ENCODE data around the gene ZNF462. TPM values are rescaled to one million over a fixed set of nuclear protein-coding genes. Genes with fewer than 3 reads are reported as not detected.
"Not testable (repeated sequence)": the region's sequence is repeated elsewhere in the genome, so short reads cannot be mapped to it uniquely, and the experiment has no call there.

The ZNF462 gene
- total RNA-seq, 1 donor from 2014 or later: 0.71 TPM

- intact Hi-C loops (cut with micrococcal nuclease): not testable (repeated sequence)
Measured at GRCh38 chr9:106989904-106990303, 126.9 kb downstream of the ZNF462 start.

GRCh38 chr9:106992186-106992585, 129.2 kb downstream of the ZNF462 start:
- intact Hi-C loops (cut with micrococcal nuclease): no loop called here

GRCh38 chr9:106993603-106994002, 130.6 kb downstream of the ZNF462 start:
- intact Hi-C loops (cut with micrococcal nuclease): no loop called here

GRCh38 chr9:106994463-106994862, 131.5 kb downstream of the ZNF462 start:
- intact Hi-C loops (cut with micrococcal nuclease): no loop called here

- intact Hi-C loops (cut with micrococcal nuclease): no loop called here
Measured at GRCh38 chr9:107000218-107000617, 137.3 kb downstream of the ZNF462 start.

DNA sequence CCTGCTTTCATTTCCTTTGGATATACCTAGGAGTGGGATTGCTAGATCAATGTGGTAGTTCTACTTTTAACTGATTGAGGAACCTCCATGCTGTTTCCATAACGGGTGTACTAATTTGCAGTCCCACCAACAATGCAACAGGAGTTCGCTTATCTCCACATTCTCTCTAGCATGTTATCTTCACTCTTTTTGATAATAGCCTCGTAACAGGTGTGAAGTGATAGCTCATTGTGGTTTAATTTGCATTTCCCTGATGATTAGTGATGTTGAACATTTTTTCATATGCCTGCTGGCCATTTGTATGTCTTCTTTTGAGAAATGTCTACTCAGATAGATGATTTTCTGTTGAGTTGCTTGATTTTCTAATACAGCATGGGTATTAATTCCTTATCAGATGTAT, 142.2 kb downstream of the ZNF462 start:
- intact Hi-C loops (cut with micrococcal nuclease): no loop called here

DNA sequence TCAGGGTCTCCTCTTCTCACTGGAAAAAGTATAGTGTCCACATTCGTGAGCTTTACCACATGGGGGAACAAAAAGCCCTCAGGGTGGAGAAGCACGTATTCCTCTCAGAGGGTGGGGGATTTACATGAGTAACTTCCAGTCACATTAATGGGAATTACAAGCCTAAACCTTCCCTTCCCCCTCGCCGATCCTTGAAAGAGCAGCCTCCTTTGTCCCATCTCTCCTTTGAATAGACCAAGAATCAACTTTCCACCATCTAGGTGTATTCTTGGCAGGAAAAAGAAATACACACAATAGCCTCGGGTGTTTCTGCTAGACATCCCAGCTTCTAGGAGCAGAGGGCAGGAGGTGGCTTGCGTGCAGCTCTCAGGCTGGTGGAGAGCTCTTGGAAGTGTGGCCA, 144.4 kb downstream of the ZNF462 start:
- intact Hi-C loops (cut with micrococcal nuclease): no loop called here

DNA sequence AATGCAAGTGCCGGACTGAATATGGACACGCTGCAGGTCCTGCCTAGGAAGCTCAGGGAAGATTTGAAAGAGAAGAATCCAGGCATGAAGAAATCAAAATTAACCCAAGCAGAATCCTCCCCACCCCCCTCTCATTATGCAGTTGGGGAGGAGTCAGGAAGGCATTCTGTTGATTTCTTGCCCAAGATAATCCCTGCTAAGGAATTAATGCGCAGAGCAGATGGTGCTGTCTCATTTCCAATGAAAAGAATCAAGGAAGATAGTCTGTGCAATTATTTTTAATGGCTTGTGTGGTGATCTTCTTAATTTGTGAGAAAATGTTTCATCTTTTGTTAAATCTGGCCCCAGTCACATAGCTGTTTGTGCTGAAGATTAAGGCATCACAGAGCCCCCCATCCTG, 145.0 kb downstream of the ZNF462 start:
- intact Hi-C loops (cut with micrococcal nuclease): no loop called here

GRCh38 chr9:107008447-107008846, 145.5 kb downstream of the ZNF462 start:
- intact Hi-C loops (cut with micrococcal nuclease): no loop called here

- intact Hi-C loops (cut with micrococcal nuclease): no loop called here
Measured at GRCh38 chr9:107016383-107016782, 153.4 kb downstream of the ZNF462 start.

GRCh38 chr9:107018861-107019545, 156.0 kb downstream of the ZNF462 start:
- intact Hi-C loops (cut with micrococcal nuclease): no loop called here

- intact Hi-C loops (cut with micrococcal nuclease): no loop called here
Measured at GRCh38 chr9:107020040-107020530, 157.1 kb downstream of the ZNF462 start.

- intact Hi-C loops (cut with micrococcal nuclease): no loop called here
Measured at GRCh38 chr9:107024193-107024592, 161.2 kb downstream of the ZNF462 start.

DNA sequence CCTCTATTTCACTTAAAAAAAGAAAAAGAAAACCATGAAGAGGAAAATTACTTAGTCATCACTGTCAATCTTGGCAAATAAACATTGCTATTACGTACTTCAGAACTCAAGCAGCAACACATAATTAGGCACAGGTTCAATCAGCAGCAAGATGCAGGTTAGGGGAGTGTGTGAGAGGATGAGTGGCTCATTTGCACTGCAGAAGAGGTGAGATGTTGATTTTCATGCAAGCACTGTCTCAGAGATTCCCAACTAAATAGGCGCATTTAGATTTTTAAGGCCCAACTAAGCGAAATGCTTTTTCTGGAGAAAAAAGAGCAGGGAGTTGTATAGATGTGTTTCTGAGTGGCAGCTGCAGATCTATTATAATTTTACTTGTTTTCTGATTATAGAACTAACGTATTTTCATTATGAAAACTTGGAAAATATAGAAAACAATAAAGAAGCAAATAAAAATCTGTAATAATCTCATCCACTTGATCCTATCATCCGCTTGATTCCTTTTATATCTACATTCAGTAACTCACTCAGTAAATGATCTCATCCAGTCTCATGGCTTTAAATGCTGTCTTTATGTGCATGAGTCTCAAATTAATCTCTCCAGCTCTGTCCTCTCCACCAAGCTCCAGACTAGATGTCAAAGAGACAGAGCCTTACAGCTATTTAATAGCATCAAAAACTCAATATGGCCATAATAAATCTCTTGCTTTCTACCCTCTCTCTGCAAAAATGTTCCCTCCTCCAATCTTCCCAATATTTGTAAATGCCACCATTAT, 162.5 kb downstream of the ZNF462 start:
- intact Hi-C loops (cut with micrococcal nuclease): no loop called here

DNA sequence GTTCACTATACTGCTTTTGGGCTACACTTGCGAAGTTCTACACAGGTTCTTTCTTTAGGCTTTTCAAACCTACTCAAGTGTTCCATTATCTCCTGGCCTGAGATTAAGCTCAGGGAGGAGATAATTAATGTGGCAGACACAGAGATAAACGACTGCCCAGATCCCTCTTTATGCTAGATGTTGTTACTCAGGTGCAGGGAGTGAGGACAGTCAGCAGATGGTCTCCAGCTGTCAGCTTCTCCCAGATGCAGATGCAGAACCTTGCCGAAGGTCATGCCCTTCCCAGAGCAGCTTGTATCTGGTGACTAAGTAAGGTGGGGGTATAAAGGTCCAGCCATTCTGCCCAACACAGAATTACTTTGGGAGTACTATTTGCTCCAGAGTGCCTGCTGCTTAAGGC, 166.2 kb downstream of the ZNF462 start:
- intact Hi-C loops (cut with micrococcal nuclease): no loop called here

GRCh38 chr9:107033966-107034365, 171.0 kb downstream of the ZNF462 start:
- intact Hi-C loops (cut with micrococcal nuclease): no loop called here

GRCh38 chr9:107034831-107035230, 171.9 kb downstream of the ZNF462 start:
- intact Hi-C loops (cut with micrococcal nuclease): no loop called here

DNA sequence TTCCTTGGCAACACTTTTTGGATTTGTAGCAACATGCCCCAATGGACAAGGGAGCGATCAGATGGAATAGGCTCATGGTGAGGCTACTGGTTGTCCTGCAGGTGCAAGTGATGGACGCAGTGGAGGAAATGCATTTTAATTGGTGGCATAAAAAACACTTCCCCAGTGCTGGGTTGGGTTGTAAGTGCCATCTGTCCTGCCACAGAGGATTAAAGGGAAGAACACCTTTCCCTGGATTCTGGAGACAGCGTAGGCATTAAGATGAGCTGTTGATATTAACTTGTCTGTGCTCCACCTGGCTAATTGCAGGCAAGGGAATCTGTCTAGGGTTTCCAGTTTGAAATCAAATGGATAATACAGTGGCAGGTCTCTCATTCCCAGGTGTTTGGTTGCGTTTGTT, 173.4 kb downstream of the ZNF462 start:
- intact Hi-C loops (cut with micrococcal nuclease): no loop called here

DNA sequence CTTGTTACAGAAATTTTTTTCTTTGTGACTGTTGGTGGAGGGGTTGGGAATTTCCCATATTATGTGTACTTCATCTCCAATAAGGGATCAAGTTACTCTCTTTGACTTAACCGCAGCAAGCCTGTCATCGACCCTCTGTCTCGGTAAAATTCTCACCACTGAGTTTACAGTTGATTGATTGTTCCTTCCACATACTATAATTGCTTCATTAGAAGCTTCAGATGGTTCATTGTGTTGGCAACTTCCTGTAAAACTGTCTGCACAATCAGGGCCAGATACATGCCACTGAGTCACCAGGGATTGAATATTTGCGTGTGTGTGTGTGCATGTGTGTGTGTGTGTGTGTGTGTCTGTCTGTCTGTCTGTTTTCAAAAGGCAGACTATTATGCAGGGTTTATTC, 176.6 kb downstream of the ZNF462 start:
- intact Hi-C loops (cut with micrococcal nuclease): no loop called here

DNA sequence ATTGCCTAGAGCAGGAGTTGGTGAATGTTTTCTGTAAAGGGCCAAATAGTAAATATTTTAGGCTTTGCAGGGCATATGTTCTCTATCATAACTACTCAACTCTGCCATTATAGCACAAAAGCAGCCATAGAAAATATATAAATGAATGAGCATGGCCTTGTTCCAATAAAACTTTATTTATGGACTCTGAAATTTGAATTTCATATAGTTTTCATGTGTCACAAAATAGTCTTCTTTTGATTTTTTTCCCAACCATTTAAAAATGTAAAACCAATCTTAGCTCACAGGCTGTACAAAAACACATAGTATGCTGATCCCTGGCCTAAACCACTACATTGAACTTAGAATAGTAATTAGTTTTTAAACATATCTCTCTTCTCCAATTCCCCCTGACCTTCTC, 179.6 kb downstream of the ZNF462 start:
- intact Hi-C loops (cut with micrococcal nuclease): no loop called here

GRCh38 chr9:107043886-107044285, 180.9 kb downstream of the ZNF462 start:
- intact Hi-C loops (cut with micrococcal nuclease): no loop called here

GRCh38 chr9:107044872-107045271, 181.9 kb downstream of the ZNF462 start:
- intact Hi-C loops (cut with micrococcal nuclease): loop anchor here (5.0 kb wide), 1 partner anchor 52 kb away; no protein-coding TSS in a partner anchor

DNA sequence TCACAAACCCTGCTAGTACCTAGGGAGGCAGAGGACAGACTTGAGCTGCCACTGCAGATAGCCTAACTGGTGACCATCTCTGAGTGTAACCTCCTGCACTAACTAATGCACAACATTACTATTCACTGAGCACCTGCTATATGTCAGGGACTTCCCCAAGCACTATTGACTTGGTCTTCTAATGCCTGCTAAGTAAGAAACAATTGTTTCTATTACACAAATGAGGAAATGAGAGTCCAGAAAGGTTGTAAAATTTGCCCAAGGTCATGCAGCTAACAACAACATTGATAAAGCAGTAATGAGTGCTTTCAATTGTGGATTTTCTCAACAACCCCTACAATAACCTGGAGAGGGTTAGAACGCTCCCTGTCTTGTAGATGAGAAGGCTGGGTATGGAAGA, 183.7 kb downstream of the ZNF462 start:
- intact Hi-C loops (cut with micrococcal nuclease): loop anchor here (5.0 kb wide), 1 partner anchor 51 kb away; no protein-coding TSS in a partner anchor
